A549 (cell line): ENCODE data around the gene PSAPL1. TPM values are rescaled to one million over a fixed set of nuclear protein-coding genes. Genes with fewer than 3 reads are reported as not detected.

Experiments
- ATAC-seq, 2 experiments: fragments of 200-7000 bp in 1 of 2; fragments of >200 bp in 1 of 2; cut with Nextera tagmentation in 1 of 2; cut with Tn5 transposase in 1 of 2; 3 replicates each; pipeline versions ENCODE4 v1.8.0 to v1.9.1; 2018 to 2020; ENCODE audit warnings: mild to moderate bottlenecking in 1 of 2, moderate library complexity in 1 of 2
- CTCF ChIA-PET: fragments of 300-600 bp; sonication (Branson Sonifier 250); formaldehyde crosslinking; extraction: SDS; loops from one replicate; lab custom pipeline; 2021; ENCODE audit warnings: antibody characterized with exemption, inconsistent platforms; lab: Yijun Ruan, JAX
- POLR2A ChIA-PET: fragments of 350-600 bp; formaldehyde crosslinking; extraction: SDS; loops from one replicate; lab custom pipeline; 2021; ENCODE audit warnings: antibody characterized with exemption, inconsistent platforms; lab: Yijun Ruan, JAX
- DNase-seq, 2 experiments: peaks; one replicate each; pipeline versions ENCODE4 v3.0.0 to v3.0.0-alpha.2; 2011 to 2016; ENCODE audit warnings: low read depth in 1 of 2, low spot score in 1 of 2
- FAIRE-seq: peaks from 2 replicates; lab custom pipeline; 2011; peaks lifted over from hg19 to GRCh38; lab: Jason Lieb, UNC
- H3K27ac ChIP-seq, 2 experiments: fragments of >200 bp; sonication (Bioruptor Twin); formaldehyde crosslinking; 3 replicates each; pipeline ENCODE4 v1.5.1; 2016 to 2017
- H3K4me1 ChIP-seq: fragments of >200 bp; sonication (Bioruptor Twin); formaldehyde crosslinking; 3 replicates; pipeline ENCODE4 v1.6.1; 2016
- H3K4me2 ChIP-seq: fragments of >200 bp; sonication (Bioruptor Twin); formaldehyde crosslinking; 3 replicates; pipeline ENCODE4 v1.6.1; 2016
- H3K4me3 ChIP-seq: fragments of >200 bp; sonication (Bioruptor Twin); formaldehyde crosslinking; 3 replicates; pipeline ENCODE4 v1.5.1; 2016
- H3K9me3 ChIP-seq: fragments of >200 bp; sonication (Bioruptor Twin); formaldehyde crosslinking; 3 replicates; pipeline ENCODE4 v1.6.1; 2016
- ATOH8 ChIP-seq: fragments of 250-450 bp; sonication (Bioruptor Pico); IDR thresholded peaks from 2 replicates; pipeline ENCODE4 v1.5.0; 2020; ENCODE audit warnings: low read depth, mild to moderate bottlenecking, moderate library complexity
- CBX2 ChIP-seq: fragments of 200-600 bp; sonication (generic); IDR thresholded peaks from 2 replicates; pipeline ENCODE4 v1.6.1; 2016; ENCODE audit warnings: low read depth, mild to moderate bottlenecking, borderline replicate concordance
- CBX8 ChIP-seq: fragments of 200-600 bp; sonication (generic); IDR thresholded peaks from 2 replicates; pipeline ENCODE4 v1.6.1; 2016
- CHD2 ChIP-seq: fragments of 150-350 bp; IDR thresholded peaks from 2 replicates; pipeline ENCODE4 v1.6.1; 2014; ENCODE audit warnings: low read length; ENCODE audit not compliant: partially characterized antibody
- FOSB ChIP-seq: fragments of 250-450 bp; sonication (Bioruptor Pico); IDR thresholded peaks from 2 replicates; pipeline ENCODE4 v1.5.0; 2020; ENCODE audit warnings: mild to moderate bottlenecking, moderate library complexity
- FOSL2 ChIP-seq, 2 experiments: fragments of 450-650 bp in 1 of 2; fragments of >200 bp in 1 of 2; sonication (Bioruptor Twin) in 1 of 2; formaldehyde crosslinking; IDR thresholded peaks; 2 replicates each; pipeline versions ENCODE4 v1.5.0 to v1.6.1; 2016 to 2020; ENCODE audit warnings: mild to moderate bottlenecking in 1 of 2, moderate library complexity in 1 of 2
- HOXB13 ChIP-seq: fragments of 250-450 bp; sonication (Bioruptor Pico); IDR thresholded peaks from 2 replicates; pipeline ENCODE4 v1.5.0; 2020; ENCODE audit warnings: low read depth, mild to moderate bottlenecking, moderate library complexity
- JUNB ChIP-seq: fragments of >200 bp; sonication (Bioruptor Twin); formaldehyde crosslinking; IDR thresholded peaks from 2 replicates; pipeline ENCODE4 v1.6.1; 2016
- MAX ChIP-seq: IDR thresholded peaks from 2 replicates; pipeline ENCODE4 v1.6.1; 2012
- MYC ChIP-seq: IDR thresholded peaks from 2 replicates; pipeline ENCODE4 v1.6.1; 2012; ENCODE audit warnings: mild to moderate bottlenecking, inconsistent platforms, low read length, improper control_type of control experiment, borderline replicate concordance
- NFE2L2 ChIP-seq: fragments of 150-350 bp; conservative IDR thresholded peaks from 2 replicates; pipeline ENCODE4 v1.6.1; 2014; ENCODE audit warnings: low read length
- RARB ChIP-seq: fragments of 250-450 bp; sonication (Bioruptor Pico); IDR thresholded peaks from 2 replicates; pipeline ENCODE4 v1.8.0; 2021; ENCODE audit warnings: mild to moderate bottlenecking, moderate library complexity
- REST ChIP-seq: fragments of 200-600 bp; sonication (generic); IDR thresholded peaks from 2 replicates; pipeline ENCODE4 v1.6.1; 2016; ENCODE audit warnings: antibody characterized with exemption, mild to moderate bottlenecking, moderate library complexity
- RNF2 ChIP-seq: fragments of 200-600 bp; sonication (generic); IDR thresholded peaks from 2 replicates; pipeline ENCODE4 v1.6.1; 2016; ENCODE audit warnings: low read depth, mild to moderate bottlenecking, antibody characterized with exemption, moderate library complexity, borderline replicate concordance
- USF2 ChIP-seq: fragments of 450-650 bp; IDR thresholded peaks from 2 replicates; pipeline ENCODE4 v1.6.1; 2014; ENCODE audit warnings: antibody characterized with exemption
- ZC3H11A ChIP-seq: fragments of 450-650 bp; IDR thresholded peaks from 2 replicates; pipeline ENCODE4 v1.6.1; 2014; ENCODE audit warnings: antibody characterized with exemption, mild to moderate bottlenecking
- ZFP36 ChIP-seq: fragments of 450-650 bp; IDR thresholded peaks from 2 replicates; pipeline ENCODE4 v1.6.1; 2014; ENCODE audit warnings: borderline replicate concordance; ENCODE audit not compliant: partially characterized antibody
- ZNF302 ChIP-seq: fragments of 250-450 bp; sonication (Bioruptor Pico); IDR thresholded peaks from 2 replicates; pipeline ENCODE4 v1.9.0; 2021; ENCODE audit warnings: inconsistent platforms, mild to moderate bottlenecking, moderate library complexity
- ZSCAN20 ChIP-seq: fragments of 250-450 bp; sonication (Bioruptor Pico); IDR thresholded peaks from 2 replicates; pipeline ENCODE4 v1.8.0; 2022; ENCODE audit warnings: mild to moderate bottlenecking, moderate library complexity
- WGBS: methylation state at CpG from one replicate; pipeline ENCODE4 v1.1.6; 2017; ENCODE audit errors: missing lambda C conversion rate; 5-methylcytosine and 5-hydroxymethylcytosine counted together
- polyA plus RNA-seq, 4 experiments: library from polyadenylated mRNA; depleted of rRNA in 3 of 4; stranded (reverse); fragments of >200 nt; fragmentation: RNase III in 1 of 4; extraction: RNeasy Plus Mini Kit Qiagen cat#74134 plus additional on column Dnase treatment in 1 of 4; gene quantifications; 2 replicates in 3 of 4; 3 replicates in 1 of 4; pipeline ENCODE4 v1.2.3, GENCODE V29; 2011 to 2017

Gene PSAPL1
- polyA plus RNA-seq, 2 of the 4 experiments (the other 2 are of a cell fraction): 0.04 to 0.05 TPM

GRCh38 chr4:7384003-7384928 lies 50.5 kb downstream of the PSAPL1 start:
- Histone ChIP-seq H3K4me3 (no peak overlapping the region), H3K27ac (no peak overlapping the region), H3K4me1 (no peaks in the 10 kb centered on the region), H3K4me2 (no peak overlapping the region), H3K9me3 (no peaks in the 10 kb centered on the region)
- 62% methylated on average over 23 of the region's 28 CpGs for WGBS
- ATAC-seq (no peak), DNase-seq (no peak), FAIRE-seq (no peak)
- TF ChIP-seq FOSL2 (IDR thresholded peaks at IDR 0.05): no peak
- TF ChIP-seq FOSL2 (CRISPR knock-in tag; IDR thresholded peaks at IDR 0.05): no peak
- TF ChIP-seq CBX8: no peak
- no peak for TF ChIP-seq ZSCAN20 (CRISPR knock-in tag)
- no peak for TF ChIP-seq MAX
- no peak for TF ChIP-seq RNF2
- no peak for TF ChIP-seq JUNB
- POLR2A ChIA-PET: no interaction called here
- CTCF ChIA-PET: interaction anchor here (0.6 to 1.3 kb wide), 2 partner anchors 28 to 49 kb away, joined by 3 read pairs; no protein-coding TSS in a partner anchor

- ATAC-seq (no peak), DNase-seq (no peak), FAIRE-seq (no peak)
- Histone ChIP-seq H3K27ac (no peak overlapping the region), H3K9me3 (no peaks in the 10 kb centered on the region), H3K4me2 (no peak overlapping the region), H3K4me3 (no peak overlapping the region), H3K4me1 (no peaks in the 10 kb centered on the region)
- 96% methylated on average over 7 of the region's 8 CpGs for WGBS
- POLR2A ChIA-PET: no interaction called here
- TF ChIP-seq USF2 (no peak), MAX (no peak), ZFP36 (no peak), NFE2L2 (no peak), CBX2 (no peak), FOSB (CRISPR knock-in tag) (no peak), CHD2 (no peak), ZC3H11A (no peak), ZNF302 (no peak), HOXB13 (CRISPR knock-in tag) (no peak), ATOH8 (CRISPR knock-in tag) (no peak), JUNB (no peak), MYC (no peak)
- CTCF ChIA-PET: no interaction called here
Measured at GRCh38 chr4:7383266-7383665, 51.5 kb downstream of the PSAPL1 start.

- no peak for ATAC-seq
- no peak for FAIRE-seq
- ChIA-PET CTCF (no interaction called here), POLR2A (no interaction called here)
- no peaks in the 10 kb centered on the region for H3K4me1 ChIP-seq
- 64% methylated on average over 8 of the region's 8 CpGs for WGBS
- H3K9me3 ChIP-seq: no peaks in the 10 kb centered on the region
- no peak overlapping the region for H3K4me2 ChIP-seq
- H3K27ac ChIP-seq: no peak overlapping the region
- TF ChIP-seq RARB (CRISPR knock-in tag) (no peak), ZFP36 (no peak), REST (no peak)
- TF ChIP-seq, all 56 proteins: peak for 0
- H3K4me3 ChIP-seq: no peak overlapping the region
- DNase-seq: no peak
Measured at GRCh38 chr4:7382634-7383014, 52.1 kb downstream of the PSAPL1 start.
